Stimulated activated CD4-positive, alpha-beta T cell treated with anti-CD3 and anti-CD28 coated beads, Interleukin-2, amount 100 ng/mL, for 4 hours (primary cell): Measurements from ENCODE around the gene ITGB4.
"Not testable (repeated sequence)": the region's sequence is repeated elsewhere in the genome, so short reads cannot be mapped to it uniquely, and the experiment has no call there.

Source experiments
- DNase-seq: peaks from one replicate; pipeline ENCODE4 v3.0.0-alpha.2; 2020; ENCODE audit warnings: low read depth

The ITGB4 gene

DNA sequence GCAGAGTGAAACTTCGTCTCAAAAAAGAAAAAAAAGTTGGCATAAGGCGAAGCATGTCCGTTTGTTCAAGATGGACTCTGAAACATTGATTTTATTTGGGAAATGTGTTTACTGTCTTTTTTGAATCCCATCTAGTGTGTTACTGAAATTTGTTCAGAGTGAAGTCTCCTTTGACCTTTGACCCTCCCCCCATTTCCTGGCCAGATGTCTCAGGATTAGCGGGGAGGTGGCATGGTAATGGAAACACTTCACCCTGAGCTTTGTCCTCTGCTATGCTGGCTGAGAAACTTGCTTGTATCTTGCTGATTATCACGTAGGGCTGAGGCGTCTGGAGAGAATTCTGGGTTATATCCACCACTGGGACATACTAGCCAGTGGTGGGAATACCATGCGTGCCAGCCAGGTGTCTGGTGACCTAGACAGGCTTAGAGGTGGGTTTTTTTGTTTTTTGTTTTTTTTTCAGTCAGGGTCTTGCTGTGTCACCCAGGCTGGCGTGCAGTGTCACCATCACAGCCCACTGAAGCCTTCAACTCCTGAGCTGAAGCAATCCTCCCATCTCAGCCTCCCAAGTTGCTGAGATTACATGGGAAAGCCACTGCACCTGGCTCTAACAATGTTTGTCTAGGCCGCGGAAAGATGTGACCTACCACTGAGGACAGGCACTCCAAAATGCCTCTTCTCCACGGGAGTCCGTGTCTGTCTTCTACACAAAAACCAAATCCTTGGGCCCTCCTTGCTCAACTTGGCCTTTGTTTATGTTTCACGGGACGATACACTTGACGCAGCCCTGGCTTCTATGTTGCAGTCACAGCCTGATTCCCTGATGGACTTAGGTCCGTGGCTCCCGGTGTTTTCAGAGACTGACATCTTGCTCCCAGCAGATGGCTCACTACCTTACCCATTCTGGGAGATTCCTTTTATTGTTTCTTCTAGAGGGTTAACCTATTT lies 50.3 kb downstream of the ITGB4 start:
- no peak for DNase-seq

DNA sequence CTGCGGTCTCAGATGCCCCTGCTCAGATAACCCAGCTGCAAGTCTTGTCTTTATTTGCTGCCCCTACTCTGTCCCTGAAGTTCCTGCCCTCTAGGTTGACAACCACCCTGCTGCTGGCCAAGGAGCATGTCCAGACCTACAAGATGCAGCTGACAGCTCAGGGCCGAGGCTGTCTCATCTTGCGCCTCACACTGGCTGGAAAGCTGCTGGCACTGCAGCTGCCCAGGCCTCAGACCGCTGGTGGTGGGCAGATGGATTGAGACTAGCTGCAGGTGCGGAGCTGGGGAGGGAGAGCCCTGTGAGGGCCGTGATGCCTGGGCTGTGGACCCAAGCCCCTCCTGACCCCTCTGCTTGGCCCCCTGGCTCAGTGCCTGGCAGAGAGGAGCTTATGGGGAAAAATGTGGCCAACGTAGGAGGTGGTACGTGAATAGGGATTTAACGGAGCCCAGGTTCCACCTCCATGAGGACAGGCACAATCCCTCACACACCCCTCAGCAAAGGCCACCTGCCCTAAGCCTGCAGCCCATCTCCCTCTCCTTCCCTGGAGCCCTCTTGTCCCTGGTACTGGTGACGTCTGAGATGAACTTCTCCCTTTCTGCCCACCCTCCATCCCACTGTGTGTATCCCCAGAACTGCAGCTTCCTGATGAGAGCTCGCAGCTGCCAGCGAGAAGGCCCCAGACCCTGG lies 52.0 kb downstream of the ITGB4 start:
- DNase-seq: no peak

- DNase-seq: no peak
Observed at GRCh38 chr17:75773808-75774470, 52.7 kb downstream of the ITGB4 start.

- no peak for DNase-seq
Observed at GRCh38 chr17:75774471-75774990, 53.3 kb downstream of the ITGB4 start.

DNA sequence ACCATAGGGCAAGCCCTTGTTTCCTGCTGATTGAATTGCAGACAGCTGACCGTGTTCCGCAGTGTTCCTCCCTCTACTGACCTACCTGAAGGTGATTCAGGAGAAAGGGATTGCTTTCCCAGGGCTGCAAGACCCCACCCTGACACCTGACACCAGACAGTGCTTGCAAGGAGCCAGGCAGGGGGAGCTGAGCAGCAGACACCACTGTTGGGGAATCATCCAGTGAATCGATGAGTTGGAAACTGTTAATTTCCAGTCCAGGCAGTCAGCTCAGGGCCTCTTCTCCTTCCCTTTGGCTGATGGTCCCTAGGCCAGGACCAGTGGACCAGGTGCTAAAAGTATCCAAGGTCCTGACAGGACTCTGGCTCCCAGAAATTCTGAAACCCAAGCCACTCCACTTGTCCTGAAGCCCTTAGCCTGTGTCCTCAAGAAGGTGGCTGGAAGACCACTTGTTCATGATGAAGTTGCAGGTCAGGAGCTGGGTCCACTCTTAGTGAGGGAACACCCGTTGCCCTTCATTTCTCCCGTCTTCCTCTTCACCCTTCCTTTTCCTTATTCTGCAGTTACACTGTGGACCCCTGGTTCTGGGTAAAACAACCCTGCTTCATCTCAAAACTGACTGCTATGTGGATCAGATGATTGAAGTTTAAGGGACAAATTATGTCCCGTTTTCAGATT lies 53.9 kb downstream of the ITGB4 start:
- no peak for DNase-seq

GRCh38 chr17:75776386-75777295 lies 55.4 kb downstream of the ITGB4 start:
- DNase-seq: no peak

- DNase-seq: no peak
Observed at GRCh38 chr17:75777296-75777922, 56.1 kb downstream of the ITGB4 start.

DNA sequence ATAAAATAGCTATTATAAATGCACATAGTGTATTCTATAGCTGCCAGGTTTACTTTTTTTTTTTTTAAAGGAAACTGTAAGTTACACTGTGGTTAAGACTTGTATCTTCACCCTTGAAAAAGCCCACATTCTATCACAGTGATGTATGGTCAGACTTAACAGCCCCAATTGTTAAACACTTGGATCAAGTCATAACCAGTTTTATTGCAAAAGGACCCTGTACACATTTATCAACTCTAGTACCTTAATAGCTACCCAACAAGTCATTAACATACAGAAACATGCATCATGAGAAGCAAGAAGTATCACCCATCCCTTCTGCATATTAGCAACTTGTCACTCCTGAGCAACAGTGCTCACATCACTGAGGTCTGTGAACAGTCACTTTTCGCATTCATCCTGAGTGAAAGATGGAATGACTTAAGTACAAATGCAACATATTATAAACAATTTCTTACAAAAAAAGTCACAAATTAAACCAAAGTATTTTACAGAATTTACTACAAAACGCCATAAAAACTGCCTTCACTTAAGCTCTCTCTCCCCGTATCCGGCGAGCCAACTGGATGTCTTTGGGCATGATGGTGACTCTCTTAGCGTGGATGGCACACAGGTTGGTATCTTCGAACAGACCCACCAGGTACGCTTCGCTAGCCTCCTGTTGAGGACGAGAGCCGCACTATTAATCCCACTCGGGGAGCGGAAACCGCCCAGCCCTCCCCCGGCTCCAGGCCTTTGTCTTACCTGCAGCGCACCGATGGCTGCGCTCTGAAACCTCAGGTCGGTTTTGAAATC lies 57.0 kb downstream of the ITGB4 start:
- DNase-seq: not testable (repeated sequence)

GRCh38 chr17:75778861-75779249 lies 57.6 kb downstream of the ITGB4 start:
- no peak for DNase-seq

- peak; percentile 94 for DNase-seq
Observed at GRCh38 chr17:75779250-75779986, 58.2 kb downstream of the ITGB4 start.

DNA sequence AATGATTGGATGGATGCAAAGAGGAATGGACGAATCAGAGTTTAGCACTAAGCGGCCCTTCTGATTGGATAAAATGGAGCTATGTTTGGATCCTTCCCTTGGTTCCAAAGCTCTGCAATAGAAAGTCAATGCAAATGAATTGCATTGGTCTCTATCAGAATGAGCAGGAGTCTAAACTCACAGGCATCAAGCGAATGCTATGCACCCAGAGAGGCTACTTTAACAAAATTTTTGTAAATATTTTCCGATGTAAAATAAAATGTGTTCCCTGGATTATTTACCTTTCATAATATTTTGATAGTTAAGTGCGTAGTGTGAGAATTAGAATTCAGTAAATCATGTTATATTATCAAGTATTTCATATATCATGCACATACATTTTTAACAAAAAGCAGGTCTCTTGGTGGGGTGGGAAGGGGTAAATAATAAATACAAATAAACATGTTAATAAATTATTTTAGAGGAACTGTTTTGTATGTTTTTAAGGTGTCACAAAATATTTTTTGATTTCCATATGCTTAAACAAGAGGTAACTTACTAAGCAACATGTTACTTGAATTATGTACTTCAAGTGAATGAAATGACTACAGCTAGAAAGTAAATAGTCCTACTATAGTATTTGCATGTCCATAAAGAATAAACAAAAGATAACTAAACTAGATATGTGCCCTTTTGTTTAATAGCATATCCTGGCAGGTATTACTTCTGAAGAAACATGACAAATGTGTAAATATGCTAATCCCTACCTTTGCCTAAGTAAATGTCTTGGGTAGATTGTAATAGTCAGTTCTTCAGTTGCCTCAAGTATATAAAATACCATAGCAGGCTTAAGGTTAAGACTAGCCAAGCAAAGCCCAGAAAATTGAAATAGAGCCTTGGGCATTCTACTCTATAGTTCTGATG lies 59.0 kb downstream of the ITGB4 start:
- DNase-seq: no peak

- DNase-seq: no peak
Observed at GRCh38 chr17:75783069-75783783, 62.0 kb downstream of the ITGB4 start.

GRCh38 chr17:75783803-75784472 lies 62.7 kb downstream of the ITGB4 start:
- no peak for DNase-seq

DNA sequence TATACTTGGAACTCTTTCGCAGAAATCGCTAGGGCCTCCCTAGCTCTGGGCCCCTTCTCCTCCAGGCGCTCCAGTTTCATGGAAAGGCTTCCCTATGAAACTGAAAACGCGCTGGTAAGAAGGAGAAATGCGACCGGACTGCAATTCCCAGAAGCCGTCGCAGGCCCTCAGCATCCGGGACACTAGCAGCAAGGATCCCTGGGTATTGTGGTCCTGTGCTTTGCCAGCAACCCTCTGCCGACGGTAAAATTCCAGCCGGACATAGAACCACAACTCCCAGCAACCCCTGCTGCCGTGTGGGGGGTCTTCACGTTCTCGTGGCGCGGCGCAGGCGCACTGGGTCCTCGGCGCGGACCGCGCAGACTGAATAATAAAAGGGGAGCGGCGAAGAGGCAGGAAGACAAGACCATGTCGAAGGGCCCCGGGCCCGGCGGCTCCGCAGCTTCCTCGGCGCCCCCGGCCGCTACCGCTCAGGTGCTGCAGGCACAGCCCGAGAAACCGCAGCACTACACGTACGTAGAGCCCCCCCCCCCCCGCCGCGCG lies 63.3 kb downstream of the ITGB4 start, which contains the start of gene UNK:
TSS of gene UNK (plus strand) at position 334 of the 543 bp plus-strand sequence. CDS start at position 409, 75 bp downstream.
- DNase-seq: peak; percentile 94

DNA sequence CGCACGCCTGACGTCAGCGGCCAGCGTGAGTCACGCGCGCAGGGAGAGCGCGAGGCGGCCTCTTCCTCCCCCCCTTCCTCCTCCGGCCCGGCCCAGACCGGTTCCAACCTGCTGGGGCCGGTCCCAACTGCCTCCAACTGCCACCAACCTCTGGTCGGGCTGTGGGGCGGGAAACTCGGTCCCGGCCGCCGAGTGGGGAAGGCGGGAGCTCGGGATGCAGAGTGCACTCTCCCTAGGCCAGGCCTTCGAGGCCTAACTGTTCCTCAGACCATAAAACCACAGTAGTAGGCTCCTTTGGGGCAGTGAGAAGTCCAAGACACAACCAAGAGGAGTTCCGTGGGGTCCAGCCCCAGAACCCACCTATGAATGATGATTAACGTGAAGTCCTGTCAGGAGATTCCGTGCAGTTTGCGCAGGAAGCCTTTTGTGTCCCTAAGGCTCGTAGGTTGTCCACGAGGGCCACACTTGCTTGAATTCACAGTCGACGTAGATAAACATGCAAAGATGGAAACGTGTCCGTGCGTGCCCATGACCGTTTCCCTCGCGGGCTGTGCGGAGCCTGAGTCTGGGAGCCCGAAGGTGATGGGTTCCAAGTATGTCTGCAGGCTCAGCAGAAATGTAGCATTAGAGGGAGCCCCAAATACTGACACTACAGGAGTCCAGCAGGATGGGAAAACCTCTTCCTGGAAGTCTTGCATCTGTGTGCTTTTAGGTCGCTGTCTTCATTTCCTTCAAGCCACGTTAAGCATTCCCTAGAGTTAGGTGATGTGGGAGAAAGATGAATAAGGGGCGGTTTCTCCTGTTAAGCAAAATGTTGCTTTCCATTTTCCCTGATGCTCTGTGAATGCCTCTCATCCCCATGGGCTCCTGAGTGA lies 64.0 kb downstream of the ITGB4 start:
- peak; percentile 80 for DNase-seq
